ENCODE results near the gene ATP2B1. TPM values are rescaled to one million over a fixed set of nuclear protein-coding genes. Genes with fewer than 3 reads are reported as not detected.

The ATP2B1 gene
- total RNA-seq, 1 experiment from 2014 or later: 20.6 TPM

- H3K4me1 Mint-ChIP-seq: peaks cover 17 to 19% of the 10 kb centered on the region in 2 experiments
- no peaks in the 10 kb centered on the region for H4K20me1 ChIP-seq (ENCODE audit: control insufficient read depth, insufficient read depth, insufficient read length)
Measured at GRCh38 chr12:89540586-89540985, 168.1 kb downstream of the ATP2B1 start.

More at GRCh38 chr12:89540586-89540985, 168.1 kb downstream of the ATP2B1 start:
- H3K27ac Mint-ChIP-seq: peak overlapping the region in 1 of 3 experiments; percentile 36; a peak in 1 of 7 replicates
- no peak overlapping the region for H2AK5ac ChIP-seq (ENCODE audit: insufficient read length, low read length)
- no peak overlapping the region for H3K27ac ChIP-seq (ENCODE audit: insufficient read length, low read depth, low read length)
- H3K4me3 Mint-ChIP-seq: no peak overlapping the region
- H2AFZ ChIP-seq (ENCODE audit: low read length): no peak overlapping the region
- H3K79me2 ChIP-seq (ENCODE audit: insufficient read depth, low read length): no peaks in the 10 kb centered on the region
- H3K4ac ChIP-seq (ENCODE audit: low read depth, low read length): no peak overlapping the region
- H3K9me3 ChIP-seq (ENCODE audit: control insufficient read depth, low read depth, low read length): no peaks in the 10 kb centered on the region
- H3K9me3 Mint-ChIP-seq: no peaks in the 10 kb centered on the region
- H2BK15ac ChIP-seq (ENCODE audit: low read depth, low read length): no peak overlapping the region
- H2BK120ac ChIP-seq (ENCODE audit: low read depth, low read length, poor library complexity, severe bottlenecking): no peak overlapping the region
- no peak overlapping the region for H4K5ac ChIP-seq (ENCODE audit: insufficient read length, low read depth, low read length)
- no peaks in the 10 kb centered on the region for H3K79me1 ChIP-seq (ENCODE audit: insufficient read depth, low read depth, low read length, poor library complexity, severe bottlenecking)
- H2BK12ac ChIP-seq (ENCODE audit: insufficient read length, low read depth, low read length): no peak overlapping the region
- H3K36me3 Mint-ChIP-seq (ENCODE audit: insufficient read depth in 1 of 3, low read depth in 3 of 3): no peaks in the 10 kb centered on the region
- no peaks in the 10 kb centered on the region for H3K27me3 ChIP-seq (ENCODE audit: insufficient read depth, low read length)
- no peak overlapping the region for H3K9ac ChIP-seq (ENCODE audit: extremely low read depth, insufficient read length, low read length)
- H4K91ac ChIP-seq (ENCODE audit: insufficient read length, low read depth, low read length): no peak overlapping the region
- H4K8ac ChIP-seq (replicated peaks; ENCODE audit: insufficient read length, low read depth, low read length): no peak overlapping the region
- peaks cover 2% of the 10 kb centered on the region for H3K27me3 Mint-ChIP-seq (ENCODE audit: low read depth)
- no peaks in the 10 kb centered on the region for H3K23me2 ChIP-seq (ENCODE audit: insufficient read length, low read depth, low read length, poor library complexity, severe bottlenecking)
- H3K4me1 ChIP-seq (ENCODE audit: insufficient read depth, low read length): no peaks in the 10 kb centered on the region
- no peak overlapping the region for H3T11ph ChIP-seq (ENCODE audit: low read length)
- WGBS (ENCODE audit: extremely low coverage, insufficient read length, low lambda C conversion rate): no CpG with 5 or more reads among the region's 3 CpGs
- H3K56ac ChIP-seq (ENCODE audit: insufficient read length, low read depth, low read length): no peak overlapping the region
- TF ChIP-seq CTCF (conservative IDR thresholded peaks at IDR 0.05): no peak
- H2BK20ac ChIP-seq (ENCODE audit: low read depth, low read length, poor library complexity, severe bottlenecking): no peak overlapping the region
- H3K14ac ChIP-seq (ENCODE audit: insufficient read depth, low read length): no peak overlapping the region
- H3K23ac ChIP-seq (ENCODE audit: insufficient read length, low read depth, low read length): no peak overlapping the region
- H3K4me2 ChIP-seq (ENCODE audit: insufficient read depth, insufficient read length, low read length): no peak overlapping the region
- no peak overlapping the region for H2BK5ac ChIP-seq (ENCODE audit: insufficient read length, low read length)
- no peak for DNase-seq
- H3K18ac ChIP-seq (ENCODE audit: insufficient read length, low read depth, low read length): no peak overlapping the region
